Epidermal melanocyte (primary cell): ENCODE measurements around the gene USP6NL.

ENCODE experiments used
- DNase-seq: peaks from one replicate; pipeline ENCODE4 v3.0.0; 2011; ENCODE audit warnings: low spot score; ENCODE audit not compliant: insufficient read length

USP6NL gene

DNA sequence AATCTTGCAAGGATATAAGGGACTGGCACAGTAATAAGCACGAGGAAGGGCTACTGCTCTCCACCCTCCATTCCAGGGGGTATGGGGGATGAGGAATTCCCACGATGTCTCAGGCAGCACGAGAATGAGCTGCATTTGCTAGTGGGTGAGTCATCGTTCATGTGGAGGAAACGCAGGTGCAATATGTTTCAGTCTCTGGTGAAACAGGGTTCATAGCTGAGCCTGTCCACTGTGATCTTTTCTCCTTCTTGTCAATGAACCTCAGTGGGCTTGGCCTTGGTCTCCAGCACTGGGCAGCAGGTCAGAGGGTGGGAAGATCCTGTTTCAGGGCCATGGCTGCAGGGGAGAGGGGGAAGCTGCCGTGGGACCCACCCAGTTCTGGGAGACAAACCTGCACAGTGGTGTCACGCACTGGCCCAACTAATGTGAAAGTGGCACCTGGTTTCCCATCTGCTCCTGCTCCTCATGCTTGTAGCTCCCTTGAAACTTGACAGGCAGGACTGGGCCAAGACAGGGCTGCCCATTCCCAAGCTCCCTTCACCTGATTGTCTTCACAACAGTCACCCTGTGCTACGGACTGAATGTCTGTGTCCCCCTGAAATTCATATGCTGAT lies 181.9 kb downstream of the USP6NL start:
- no peak for DNase-seq

DNA sequence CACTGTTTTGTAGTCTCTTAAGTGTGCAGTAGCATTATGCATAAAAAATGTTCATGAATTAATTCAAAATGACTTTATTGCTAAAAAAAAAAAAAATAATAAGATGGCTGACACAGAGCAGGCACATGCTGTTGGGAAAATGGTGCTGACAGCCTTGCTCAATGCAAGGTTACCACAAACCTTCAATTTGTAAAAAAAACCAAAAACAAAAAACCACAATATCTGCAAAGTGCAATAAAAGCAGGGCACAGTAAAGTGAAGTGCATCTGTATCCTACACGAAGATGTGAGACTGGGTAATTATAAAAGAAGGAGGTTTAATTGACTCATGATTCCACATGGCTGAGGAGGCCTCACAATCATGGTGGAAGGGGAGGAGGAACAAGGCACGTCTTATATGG lies 185.8 kb downstream of the USP6NL start:
- no peak for DNase-seq

DNA sequence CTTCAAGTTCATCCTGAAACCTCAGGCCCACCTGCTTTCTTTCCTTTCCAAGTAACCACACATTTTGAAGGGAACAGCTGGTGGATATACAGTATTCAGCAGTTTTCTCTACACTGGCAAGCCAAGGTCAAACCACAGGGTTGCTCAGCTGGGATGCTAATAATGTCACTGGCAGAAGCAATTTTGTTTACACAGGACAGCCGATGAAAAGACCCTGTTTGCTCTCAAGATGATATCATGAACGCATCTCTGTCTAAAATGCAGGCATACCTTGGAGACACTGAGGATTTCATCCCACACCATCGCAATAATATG lies 186.2 kb downstream of the USP6NL start:
- DNase-seq = no peak

DNA sequence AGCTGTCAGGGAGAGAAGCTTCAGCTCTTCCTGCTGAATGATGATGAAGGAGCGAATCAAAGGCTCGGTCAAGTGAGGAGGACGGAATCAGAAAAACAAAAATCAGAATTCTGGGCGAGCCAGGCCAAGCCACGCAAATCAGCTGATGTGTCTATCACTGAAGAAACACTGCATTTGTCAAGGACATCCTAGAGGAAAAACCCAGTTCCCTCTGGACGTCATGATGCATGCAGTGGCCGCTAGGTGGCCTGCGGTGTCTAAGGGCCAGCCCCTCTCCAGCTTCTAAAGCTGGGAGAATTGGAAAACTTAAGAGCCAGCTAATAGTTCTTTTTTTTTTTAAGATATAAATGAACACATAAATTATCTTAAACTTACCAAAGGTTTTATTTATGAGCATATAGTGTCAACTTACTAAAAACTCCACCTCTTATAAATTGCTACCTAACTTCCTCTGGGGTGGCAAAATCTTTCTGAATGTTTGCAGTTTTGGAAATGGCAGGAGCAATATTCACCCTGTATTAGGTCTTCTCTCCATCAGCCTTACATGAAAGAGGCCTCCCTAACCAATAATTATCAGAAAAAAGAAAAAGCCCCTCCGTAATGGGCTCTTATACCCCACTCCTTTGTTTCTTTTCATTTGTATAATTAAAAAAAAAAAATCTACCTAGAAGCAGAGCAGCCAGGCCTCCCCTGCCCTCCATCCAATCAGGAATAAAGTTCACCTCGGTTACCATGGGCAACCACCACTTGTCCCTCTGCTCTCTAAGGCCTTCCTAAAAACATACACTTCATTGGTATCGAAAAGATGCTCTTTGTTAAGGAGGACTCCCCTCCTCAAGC lies 186.8 kb downstream of the USP6NL start:
- peak; percentile 39 for DNase-seq

DNA sequence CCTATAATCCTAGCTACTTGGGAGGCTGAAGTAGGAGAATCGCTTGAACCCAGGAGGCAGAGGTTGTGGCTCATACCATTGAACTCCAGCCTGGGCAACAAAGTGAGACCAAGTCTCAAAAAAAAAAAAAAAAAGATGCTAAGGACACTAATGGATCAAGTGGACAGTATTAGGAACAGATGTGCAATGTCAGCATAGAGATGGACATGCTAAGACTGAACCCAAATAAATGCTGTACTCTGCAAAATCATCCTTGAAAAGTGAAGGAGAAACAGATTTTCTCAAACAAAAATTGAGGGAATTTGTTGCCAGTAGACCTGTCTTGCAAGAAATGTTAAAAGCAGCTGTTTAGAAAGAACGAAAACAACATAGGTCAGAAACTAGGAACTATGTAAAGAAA lies 194.5 kb downstream of the USP6NL start:
- DNase-seq = no peak

DNA sequence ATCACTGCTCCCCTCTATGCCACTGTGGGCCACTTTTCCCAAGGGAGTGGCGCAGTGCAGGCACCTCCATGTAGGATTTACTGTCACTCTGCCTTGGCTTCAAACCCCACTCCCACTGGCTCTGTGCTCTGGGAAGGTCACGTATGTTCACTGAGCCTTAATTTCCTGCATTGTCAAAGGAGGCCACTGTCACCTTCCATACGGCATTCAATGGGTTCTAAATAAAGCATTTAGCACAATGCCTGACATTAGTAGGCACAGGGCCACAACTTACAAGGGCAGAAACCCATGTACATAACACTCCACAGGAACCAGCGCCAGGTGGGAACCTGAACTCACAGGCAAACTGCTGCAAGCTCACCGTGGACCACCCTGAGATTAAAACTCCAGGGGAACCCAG lies 196.4 kb downstream of the USP6NL start:
- DNase-seq = no peak

DNA sequence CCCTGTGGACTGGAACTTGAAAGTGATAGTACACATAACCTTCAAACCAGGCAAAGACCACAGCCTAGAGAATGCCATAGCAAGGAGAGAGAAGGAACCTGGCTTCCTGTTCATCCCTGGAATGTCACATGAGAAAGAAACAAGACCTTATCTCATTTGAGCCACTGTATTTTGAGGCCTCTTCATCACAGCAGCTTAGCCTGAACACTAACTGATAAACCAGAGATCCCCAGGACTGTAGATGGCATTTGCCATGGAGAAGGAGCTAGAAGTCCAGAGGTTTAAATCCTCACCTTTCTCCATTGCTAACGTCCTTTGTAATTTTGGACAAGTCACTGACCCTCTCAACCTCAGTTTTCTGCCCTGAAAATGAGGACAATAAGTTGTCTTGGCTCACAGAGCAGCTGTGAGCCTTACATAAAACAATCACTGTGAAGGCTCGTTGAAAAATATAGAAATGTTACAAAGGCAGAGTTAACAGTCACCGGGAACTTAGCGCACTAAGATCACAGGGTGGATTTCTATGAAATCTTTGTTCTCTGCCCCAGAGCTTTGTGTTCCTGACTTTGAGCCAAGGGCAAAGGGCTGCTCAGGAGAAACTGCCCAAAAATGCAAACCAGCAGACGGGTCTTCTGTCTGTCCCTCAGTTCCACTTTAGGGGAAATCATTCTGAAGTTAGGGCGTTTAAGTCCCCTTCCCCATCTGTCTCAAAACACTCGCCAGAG lies 197.0 kb downstream of the USP6NL start:
- DNase-seq = no peak

DNA sequence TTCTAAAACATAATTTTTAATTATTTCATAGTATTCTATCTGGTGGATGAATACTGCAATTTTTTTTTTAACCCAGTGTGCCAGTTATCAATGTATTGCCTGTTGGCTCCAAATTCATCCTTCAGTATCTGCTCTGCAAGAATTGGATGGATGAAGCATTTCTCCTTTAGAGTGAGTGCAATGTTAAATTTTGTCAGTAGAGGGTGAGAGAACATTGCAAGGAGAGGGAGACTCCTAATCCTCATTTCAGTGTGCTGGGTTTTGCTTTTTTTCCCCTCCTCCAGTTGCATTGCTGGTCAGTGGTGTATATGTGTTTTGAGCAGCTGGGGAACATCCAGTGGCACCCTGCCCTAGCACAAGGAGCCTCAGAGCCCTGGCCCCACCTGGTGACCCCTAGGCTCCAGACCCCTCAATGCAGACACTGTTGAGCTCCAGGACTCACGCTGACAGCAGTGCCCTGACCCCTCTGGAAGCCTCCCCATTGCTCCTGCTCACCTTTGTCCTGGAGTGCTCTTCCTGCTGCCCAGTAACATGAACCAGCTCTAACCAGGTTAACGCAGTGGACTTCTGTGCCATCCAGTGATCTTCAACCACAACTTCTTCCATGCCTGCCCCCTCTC lies 199.4 kb downstream of the USP6NL start:
- DNase-seq = no peak

DNA sequence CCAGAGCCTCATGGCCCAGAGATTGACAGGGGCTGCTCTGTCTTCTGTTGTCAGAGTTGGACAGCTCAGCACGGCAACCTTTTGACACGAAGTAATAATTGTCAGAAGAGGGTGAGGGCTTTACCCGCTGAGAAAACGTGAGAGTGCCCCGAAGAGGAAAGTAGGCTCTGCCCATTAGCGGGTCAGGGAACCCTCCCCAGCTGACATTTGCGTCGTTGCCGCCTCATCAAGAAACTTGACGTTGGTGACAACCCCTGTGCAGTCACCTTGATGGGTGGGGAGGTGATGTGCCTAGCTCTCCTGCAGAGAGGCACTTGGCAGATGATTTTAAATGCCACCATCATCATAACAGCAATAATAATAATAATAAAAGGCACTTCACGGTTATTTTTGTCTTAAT lies 202.1 kb downstream of the USP6NL start:
- no peak for DNase-seq

DNA sequence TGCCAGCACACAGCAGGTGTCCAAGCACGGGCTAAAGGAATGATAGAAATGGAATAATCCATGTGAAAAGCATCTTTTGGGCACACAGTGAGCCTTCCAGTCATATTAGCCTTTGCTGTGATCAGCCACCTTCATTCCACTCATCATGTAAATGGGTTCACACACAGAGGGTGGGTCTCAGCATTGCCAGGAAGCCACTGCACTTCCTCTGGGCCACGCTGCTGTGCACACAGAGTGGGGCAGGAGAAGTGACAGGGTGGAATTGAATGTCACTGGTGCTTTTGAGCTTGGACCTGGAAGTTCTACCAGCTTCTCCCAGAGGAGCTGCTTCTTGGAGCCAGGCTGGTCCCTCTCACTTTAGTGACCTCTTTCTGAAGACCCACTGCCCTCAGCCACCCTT lies 203.5 kb downstream of the USP6NL start:
- no peak for DNase-seq

DNA sequence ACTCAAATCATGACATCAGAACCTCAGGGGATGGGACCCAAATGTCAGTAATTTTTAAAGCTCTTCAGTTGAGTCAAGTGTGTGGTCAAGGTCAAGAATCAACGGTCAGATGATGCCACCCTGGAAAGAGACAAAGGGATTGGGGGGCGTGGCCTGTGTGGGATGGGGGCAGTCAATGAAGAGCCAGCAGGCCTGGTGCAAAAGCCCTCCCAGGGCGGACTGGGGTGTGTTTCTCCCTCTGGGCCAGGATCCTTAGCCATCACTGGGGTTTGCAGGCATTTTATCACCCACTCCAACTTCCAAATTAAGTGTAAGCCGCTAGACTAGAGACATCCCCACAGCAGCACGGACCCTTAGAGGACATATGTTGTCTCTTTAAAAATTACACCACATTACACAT lies 204.7 kb downstream of the USP6NL start:
- no peak for DNase-seq

DNA sequence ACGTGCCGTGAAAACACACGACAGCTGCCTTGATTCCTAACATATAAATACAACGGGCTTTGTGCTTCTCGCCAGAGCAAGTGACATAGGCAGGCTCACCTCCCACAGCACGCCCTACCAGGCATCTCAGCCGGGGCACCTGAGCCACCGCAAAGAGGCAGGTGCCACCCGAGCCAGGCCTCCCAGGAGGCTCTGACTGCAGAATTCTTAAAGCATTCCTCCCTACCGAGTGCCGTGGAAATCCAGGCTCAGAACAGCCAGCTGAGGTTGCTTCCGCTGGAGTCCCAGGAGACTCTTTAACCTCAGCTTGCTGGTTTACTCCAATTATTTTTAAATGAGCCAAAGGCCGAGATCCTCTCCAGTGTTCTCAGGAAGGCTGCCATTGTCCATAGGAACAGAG lies 206.5 kb downstream of the USP6NL start:
- DNase-seq = no peak
